ENCODE measurements around the gene CKLF. TPM values are rescaled to one million over a fixed set of nuclear protein-coding genes. Genes with fewer than 3 reads are reported as not detected.

The CKLF gene
- total and polyA plus RNA-seq, 4 donors, result 9.5 to 36.1 (median 21.5) TPM

DNA sequence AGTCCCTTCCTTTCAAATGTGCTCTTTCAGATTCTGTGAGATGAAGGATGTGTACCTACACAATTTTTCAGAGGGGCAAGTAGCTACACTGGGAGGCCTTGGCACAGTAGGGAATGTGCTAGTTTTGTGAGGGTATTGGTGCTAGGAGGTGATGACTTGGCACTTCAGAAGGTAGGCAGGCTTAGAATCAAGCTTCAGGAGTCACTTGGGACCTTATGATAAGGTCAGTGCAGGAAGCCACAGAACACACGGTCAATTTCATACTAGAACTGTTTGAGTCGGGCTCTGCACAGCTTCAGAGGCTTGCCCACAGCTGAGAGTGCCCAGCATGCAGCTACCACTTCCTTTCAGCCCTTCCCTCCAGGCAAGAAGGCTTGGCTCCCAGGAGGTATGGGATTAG lies 20.0 kb downstream of the CKLF start:
- 72% methylated on average over 2 of the region's 2 CpGs for WGBS
- TF ChIP-seq FOXA2 (IDR thresholded peaks at IDR 0.05) (no peak), SP1 (IDR thresholded peaks at IDR 0.05) (no peak), GABPA (IDR thresholded peaks at IDR 0.05 in 1 of 2, conservative IDR thresholded peaks at IDR 0.05 in 1 of 2) (no peak), TAF1 (conservative IDR thresholded peaks at IDR 0.05) (no peak), RAD21 (IDR thresholded peaks at IDR 0.05) (no peak)
- no peak for DNase-seq (ENCODE audit: low spot score)
- Histone ChIP-seq H3K4me1 (ENCODE audit: control insufficient read depth in 4 of 4, insufficient read depth in 4 of 4, low read length in 3 of 4) (no peaks in the 10 kb centered on the region), H3K4me3 (ENCODE audit: low read depth in 1 of 3, low read length in 3 of 3) (no peak overlapping the region), H3K36me3 (ENCODE audit: control insufficient read depth in 4 of 4, insufficient read depth in 3 of 4, low read depth in 1 of 4, low read length in 3 of 4) (no peaks in the 10 kb centered on the region), H3K27ac (ENCODE audit: low read depth in 1 of 2, low read length in 2 of 2) (no peak overlapping the region), H3K9ac (ENCODE audit: low read depth in 1 of 2, low read length in 2 of 2) (no peak overlapping the region), H3K9me3 (ENCODE audit: control insufficient read depth in 4 of 4, low read length in 3 of 4) (no peaks in the 10 kb centered on the region), H3K27me3 (ENCODE audit: control insufficient read depth in 4 of 4, insufficient read depth in 4 of 4, low read length in 3 of 4) (no peaks in the 10 kb centered on the region)

DNA sequence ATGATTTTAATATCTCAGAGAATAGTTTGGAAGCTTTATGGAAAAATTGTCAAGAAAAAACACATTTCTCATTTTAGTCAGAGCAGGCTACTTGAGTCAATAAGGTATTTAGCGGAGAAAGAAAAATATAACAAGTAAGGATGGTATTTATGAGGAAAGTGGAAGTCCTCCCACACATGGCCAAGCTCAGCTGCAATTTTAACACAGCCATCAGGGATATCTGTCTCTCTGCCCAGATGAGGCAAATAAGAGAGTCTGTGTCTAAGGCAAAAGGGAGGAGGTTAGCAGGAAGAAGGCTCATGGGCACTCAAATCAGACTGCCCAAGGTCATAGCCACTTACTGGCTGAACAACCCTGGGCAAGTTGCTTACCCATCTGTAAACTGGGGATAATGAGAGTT lies 21.7 kb downstream of the CKLF start:
- WGBS, result 97% methylated on average over 1 of the region's 1 CpG
- no peak overlapping the region for H3K4me3 ChIP-seq (ENCODE audit: low read depth in 1 of 3, low read length in 3 of 3)
- no peak for TF ChIP-seq EGR1 (IDR thresholded peaks at IDR 0.05; ENCODE audit: low read depth in 2 of 2)
- TF ChIP-seq, protein P1, sequence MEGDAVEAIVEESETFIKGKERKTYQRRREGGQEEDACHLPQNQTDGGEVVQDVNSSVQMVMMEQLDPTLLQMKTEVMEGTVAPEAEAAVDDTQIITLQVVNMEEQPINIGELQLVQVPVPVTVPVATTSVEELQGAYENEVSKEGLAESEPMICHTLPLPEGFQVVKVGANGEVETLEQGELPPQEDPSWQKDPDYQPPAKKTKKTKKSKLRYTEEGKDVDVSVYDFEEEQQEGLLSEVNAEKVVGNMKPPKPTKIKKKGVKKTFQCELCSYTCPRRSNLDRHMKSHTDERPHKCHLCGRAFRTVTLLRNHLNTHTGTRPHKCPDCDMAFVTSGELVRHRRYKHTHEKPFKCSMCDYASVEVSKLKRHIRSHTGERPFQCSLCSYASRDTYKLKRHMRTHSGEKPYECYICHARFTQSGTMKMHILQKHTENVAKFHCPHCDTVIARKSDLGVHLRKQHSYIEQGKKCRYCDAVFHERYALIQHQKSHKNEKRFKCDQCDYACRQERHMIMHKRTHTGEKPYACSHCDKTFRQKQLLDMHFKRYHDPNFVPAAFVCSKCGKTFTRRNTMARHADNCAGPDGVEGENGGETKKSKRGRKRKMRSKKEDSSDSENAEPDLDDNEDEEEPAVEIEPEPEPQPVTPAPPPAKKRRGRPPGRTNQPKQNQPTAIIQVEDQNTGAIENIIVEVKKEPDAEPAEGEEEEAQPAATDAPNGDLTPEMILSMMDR (IDR thresholded peaks at IDR 0.05; ENCODE audit: low read depth, low read length, missing input control), result no peak
- no peak for TF ChIP-seq HNF4A (conservative IDR thresholded peaks at IDR 0.05)
- TF ChIP-seq, protein P2, sequence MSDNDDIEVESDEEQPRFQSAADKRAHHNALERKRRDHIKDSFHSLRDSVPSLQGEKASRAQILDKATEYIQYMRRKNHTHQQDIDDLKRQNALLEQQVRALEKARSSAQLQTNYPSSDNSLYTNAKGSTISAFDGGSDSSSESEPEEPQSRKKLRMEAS (IDR thresholded peaks at IDR 0.05), result no peak
- TF ChIP-seq, protein P3, sequence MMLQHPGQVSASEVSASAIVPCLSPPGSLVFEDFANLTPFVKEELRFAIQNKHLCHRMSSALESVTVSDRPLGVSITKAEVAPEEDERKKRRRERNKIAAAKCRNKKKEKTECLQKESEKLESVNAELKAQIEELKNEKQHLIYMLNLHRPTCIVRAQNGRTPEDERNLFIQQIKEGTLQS (IDR thresholded peaks at IDR 0.05), result no peak
- no peak for TF ChIP-seq FOXA1 (IDR thresholded peaks at IDR 0.05)
- no peak for TF ChIP-seq ZBTB33 (IDR thresholded peaks at IDR 0.05)
- no peak for TF ChIP-seq FOXA2 (IDR thresholded peaks at IDR 0.05)
- TF ChIP-seq RXRA (IDR thresholded peaks at IDR 0.05), result no peak
- no peak for TF ChIP-seq RAD21 (IDR thresholded peaks at IDR 0.05)
- TF ChIP-seq GABPA (IDR thresholded peaks at IDR 0.05 in 1 of 2, conservative IDR thresholded peaks at IDR 0.05 in 1 of 2), result no peak
- no peak for TF ChIP-seq NR2F2 (IDR thresholded peaks at IDR 0.05)
- TF ChIP-seq SP1 (IDR thresholded peaks at IDR 0.05), result no peak

GRCh38 chr16:66574531-66574930 lies 22.2 kb downstream of the CKLF start:
- Histone ChIP-seq H3K27ac (ENCODE audit: low read depth in 1 of 2, low read length in 2 of 2) (no peak overlapping the region), H3K4me3 (ENCODE audit: low read depth in 1 of 3, low read length in 3 of 3) (no peak overlapping the region), H3K27me3 (ENCODE audit: control insufficient read depth in 4 of 4, insufficient read depth in 4 of 4, low read length in 3 of 4) (peaks cover 0 to 9% (median 0%) of the 10 kb centered on the region in 4 donors), H3K4me1 (ENCODE audit: control insufficient read depth in 4 of 4, insufficient read depth in 4 of 4, low read length in 3 of 4) (peaks cover 4 to 12% (median 5%) of the 10 kb centered on the region in 4 donors), H3K9me3 (ENCODE audit: control insufficient read depth in 4 of 4, low read length in 3 of 4) (no peaks in the 10 kb centered on the region), H3K9ac (ENCODE audit: low read depth in 1 of 2, low read length in 2 of 2) (no peak overlapping the region), H3K36me3 (ENCODE audit: control insufficient read depth in 4 of 4, insufficient read depth in 3 of 4, low read depth in 1 of 4, low read length in 3 of 4) (no peaks in the 10 kb centered on the region)
- no peak for DNase-seq (ENCODE audit: low spot score)
- WGBS, result 93% methylated on average over 3 of the region's 3 CpGs
- TF ChIP-seq RXRA (IDR thresholded peaks at IDR 0.05) (no peak), EGR1 (IDR thresholded peaks at IDR 0.05; ENCODE audit: low read depth in 2 of 2) (no peak), YY1 (IDR thresholded peaks at IDR 0.05) (no peak), GABPA (IDR thresholded peaks at IDR 0.05 in 1 of 2, conservative IDR thresholded peaks at IDR 0.05 in 1 of 2) (no peak), TAF1 (conservative IDR thresholded peaks at IDR 0.05) (no peak), JUND (IDR thresholded peaks at IDR 0.05) (no peak), FOXA2 (IDR thresholded peaks at IDR 0.05) (no peak), SP1 (IDR thresholded peaks at IDR 0.05) (no peak), HNF4G (IDR thresholded peaks at IDR 0.05) (no peak), HNF4A (conservative IDR thresholded peaks at IDR 0.05) (no peak), RAD21 (IDR thresholded peaks at IDR 0.05) (no peak), REST (IDR thresholded peaks at IDR 0.05) (no peak)
- TF ChIP-seq, protein P3 (IDR thresholded peaks at IDR 0.05), result no peak

More for the DNA sequence above, 21.7 kb downstream of the CKLF start:
- H3K9me3 ChIP-seq (ENCODE audit: control insufficient read depth in 4 of 4, low read length in 3 of 4), result no peaks in the 10 kb centered on the region
- peaks cover 2 to 7% (median 3%) of the 10 kb centered on the region in 4 donors for H3K4me1 ChIP-seq (ENCODE audit: control insufficient read depth in 4 of 4, insufficient read depth in 4 of 4, low read length in 3 of 4)
- peaks cover 0 to 9% (median 0%) of the 10 kb centered on the region in 4 donors for H3K27me3 ChIP-seq (ENCODE audit: control insufficient read depth in 4 of 4, insufficient read depth in 4 of 4, low read length in 3 of 4)
- H3K9ac ChIP-seq (ENCODE audit: low read depth in 1 of 2, low read length in 2 of 2), result no peak overlapping the region
- no peak overlapping the region for H3K27ac ChIP-seq (ENCODE audit: low read depth in 1 of 2, low read length in 2 of 2)
- DNase-seq (ENCODE audit: low spot score), result no peak
- H3K36me3 ChIP-seq (ENCODE audit: control insufficient read depth in 4 of 4, insufficient read depth in 3 of 4, low read depth in 1 of 4, low read length in 3 of 4), result no peaks in the 10 kb centered on the region

Data from liver (tissue), 9 donors.